NT2/D1 (cell line): Measurements from ENCODE around the gene ZEB1.

ENCODE experiments used
- SUZ12 ChIP-seq: IDR thresholded peaks from 2 replicates; pipeline ENCODE4 v1.6.1; 2011; ENCODE audit not compliant: insufficient read length, insufficient read depth; ENCODE audit errors: extremely low read depth
- YY1 ChIP-seq: IDR thresholded peaks from 2 replicates; pipeline ENCODE4 v1.6.1; 2011; ENCODE audit not compliant: insufficient read length, insufficient read depth

DNA sequence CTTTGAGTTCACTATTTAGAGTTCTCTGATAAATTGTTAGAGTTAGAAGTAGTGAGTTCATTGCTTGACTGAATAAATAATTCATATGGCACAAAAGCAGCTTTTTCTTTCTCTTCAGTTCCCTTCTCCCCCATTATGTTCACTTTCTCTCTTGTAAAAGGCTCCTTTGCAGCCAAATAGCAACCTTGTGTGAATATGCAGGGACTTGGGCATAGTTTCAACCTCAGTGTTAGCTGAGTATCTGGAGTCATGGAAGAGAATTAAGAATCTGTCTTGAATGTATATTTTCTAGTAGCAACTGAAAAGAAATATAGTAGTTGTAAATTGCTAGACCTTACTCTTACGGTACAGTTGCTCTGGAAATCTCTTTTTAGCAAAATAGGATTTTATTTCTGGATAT, 31.9 kb downstream of the ZEB1 start:
- no peak for TF ChIP-seq SUZ12
- TF ChIP-seq YY1, result no peak
